Neural crest cell (in vitro differentiated cells): ENCODE results near the gene ASPDH. TPM values are rescaled to one million over a fixed set of nuclear protein-coding genes. Genes with fewer than 3 reads are reported as not detected.
A peak's percentile ranks its signal among the peaks of the same experiment; 100 is the strongest.

Experiments used
- DNase-seq: peaks from one replicate; pipeline ENCODE4 v3.0.0; 2021; ENCODE audit warnings: low read depth, mixed read lengths, low spot score
- H3K27ac Mint-ChIP-seq: one replicate; pipeline ENCODE4 v1.8.0; 2021; ENCODE audit warnings: mild to moderate bottlenecking, mixed read lengths; ENCODE audit not compliant: unreplicated experiment
- H3K27me3 Mint-ChIP-seq: 2 replicates; pipeline ENCODE4 v1.8.0; 2021; ENCODE audit warnings: low read depth, mild to moderate bottlenecking, mixed read lengths
- H3K36me3 Mint-ChIP-seq: 2 replicates; pipeline ENCODE4 v1.8.0; 2021; ENCODE audit warnings: low read depth, mild to moderate bottlenecking, mixed read lengths
- H3K4me1 Mint-ChIP-seq: 2 replicates; pipeline ENCODE4 v1.8.0; 2021; ENCODE audit warnings: mixed read lengths
- H3K4me3 Mint-ChIP-seq: one replicate; pipeline ENCODE4 v1.8.0; 2021; ENCODE audit warnings: mild to moderate bottlenecking, mixed read lengths
- H3K9me3 Mint-ChIP-seq: 2 replicates; pipeline ENCODE4 v1.8.0; 2021; ENCODE audit warnings: mixed read lengths
- CTCF ChIP-seq: fragments of 200-600 bp; sonication (generic); conservative IDR thresholded peaks from 2 replicates; pipeline ENCODE4 v1.5.0; 2021; ENCODE audit warnings: antibody characterized with exemption, mild to moderate bottlenecking
- total RNA-seq: library from RNA; stranded (reverse); gene quantifications from 2 replicates; pipeline ENCODE4 v1.2.1, GENCODE V29; 2021

ASPDH gene
- total RNA-seq, 1 donor from 2014 or later: 1.2 TPM

GRCh38 chr19:50490991-50491472, 22.7 kb downstream of the ASPDH start:
- no peak for DNase-seq
- H3K4me1 Mint-ChIP-seq: peaks cover 55% of the 10 kb centered on the region
- H3K36me3 Mint-ChIP-seq: peaks cover 9% of the 10 kb centered on the region
- H3K4me3 Mint-ChIP-seq: peak overlapping the region; percentile 13
- H3K9me3 Mint-ChIP-seq: peaks cover 6% of the 10 kb centered on the region
- H3K27ac Mint-ChIP-seq: no peak overlapping the region
- peaks cover 86% of the 10 kb centered on the region for H3K27me3 Mint-ChIP-seq
- no peak for TF ChIP-seq CTCF

- no peak for TF ChIP-seq CTCF
- DNase-seq: no peak
- Mint-ChIP-seq H3K4me1 (peaks cover 54% of the 10 kb centered on the region), H3K36me3 (peaks cover 14% of the 10 kb centered on the region), H3K4me3 (peak overlapping the region; percentile 13), H3K27ac (no peak overlapping the region), H3K27me3 (peaks cover 84% of the 10 kb centered on the region), H3K9me3 (peaks cover 6% of the 10 kb centered on the region)
Observed at GRCh38 chr19:50490411-50490811, 23.3 kb downstream of the ASPDH start.

GRCh38 chr19:50489461-50490011, 24.2 kb downstream of the ASPDH start:
- DNase-seq: no peak
- H3K27ac Mint-ChIP-seq: peak overlapping the region; percentile 50
- peaks cover 78% of the 10 kb centered on the region for H3K27me3 Mint-ChIP-seq
- no peak for TF ChIP-seq CTCF
- peaks cover 54% of the 10 kb centered on the region for H3K4me1 Mint-ChIP-seq
- peaks cover 6% of the 10 kb centered on the region for H3K9me3 Mint-ChIP-seq
- H3K36me3 Mint-ChIP-seq: peaks cover 18% of the 10 kb centered on the region
- peak overlapping the region; percentile 73 for H3K4me3 Mint-ChIP-seq

- Mint-ChIP-seq H3K4me1 (peaks cover 54% of the 10 kb centered on the region), H3K4me3 (peak overlapping the region; percentile 48), H3K27ac (peak overlapping the region; percentile 35), H3K36me3 (peaks cover 18% of the 10 kb centered on the region), H3K27me3 (peaks cover 68% of the 10 kb centered on the region), H3K9me3 (peaks cover 6% of the 10 kb centered on the region)
- no peak for DNase-seq
- no peak for TF ChIP-seq CTCF
Observed at GRCh38 chr19:50488389-50489194, 25.1 kb downstream of the ASPDH start.

GRCh38 chr19:50486823-50487515, 26.7 kb downstream of the ASPDH start:
- H3K4me3 Mint-ChIP-seq: peak overlapping the region; percentile 63
- H3K4me1 Mint-ChIP-seq: peaks cover 48% of the 10 kb centered on the region
- peak; percentile 70 for TF ChIP-seq CTCF
- peaks cover 52% of the 10 kb centered on the region for H3K27me3 Mint-ChIP-seq
- no peak overlapping the region for H3K27ac Mint-ChIP-seq
- H3K36me3 Mint-ChIP-seq: peaks cover 20% of the 10 kb centered on the region
- DNase-seq: peak; percentile 67
- peaks cover 6% of the 10 kb centered on the region for H3K9me3 Mint-ChIP-seq
